ENCODE measurements around the gene RHBDD3.
"Not testable (repeated sequence)": the region's sequence is repeated elsewhere in the genome, so short reads cannot be mapped to it uniquely, and the experiment has no call there.

RHBDD3 gene

GRCh38 chr22:29255064-29255621 is 12.6 kb downstream of the RHBDD3 start:
- no peak for DNase-seq (ENCODE audit: low read depth)
- TF ChIP-seq CTCF (IDR thresholded peaks at IDR 0.05; ENCODE audit: low read length, missing control alignments): no peak
- no peak overlapping the region for H3K4me3 ChIP-seq (replicated peaks; ENCODE audit: low read depth, low read length)

- DNase-seq (ENCODE audit: low read depth): no peak
- H3K4me3 ChIP-seq (replicated peaks; ENCODE audit: low read depth, low read length): no peak overlapping the region
- no peak for TF ChIP-seq CTCF (IDR thresholded peaks at IDR 0.05; ENCODE audit: low read length, missing control alignments)
These were observed 13.5 kb downstream of the RHBDD3 start for GRCh38 chr22:29254286-29254660.

- TF ChIP-seq CTCF (IDR thresholded peaks at IDR 0.05; ENCODE audit: low read length, missing control alignments): no peak
- no peak for DNase-seq (ENCODE audit: low read depth)
- no peak overlapping the region for H3K4me3 ChIP-seq (replicated peaks; ENCODE audit: low read depth, low read length)
These were observed 14.1 kb downstream of the RHBDD3 start for GRCh38 chr22:29253561-29254285.

GRCh38 chr22:29251981-29252911 is 15.5 kb downstream of the RHBDD3 start:
- no peak for DNase-seq (ENCODE audit: low read depth)
- TF ChIP-seq CTCF (IDR thresholded peaks at IDR 0.05; ENCODE audit: low read length, missing control alignments): no peak
- H3K4me3 ChIP-seq (replicated peaks; ENCODE audit: low read depth, low read length): no peak overlapping the region

- DNase-seq (ENCODE audit: low read depth): no peak
- TF ChIP-seq CTCF (IDR thresholded peaks at IDR 0.05; ENCODE audit: low read length, missing control alignments): no peak
- H3K4me3 ChIP-seq (replicated peaks; ENCODE audit: low read depth, low read length): no peak overlapping the region
These were observed 16.5 kb downstream of the RHBDD3 start for GRCh38 chr22:29251265-29251664.

- not testable (repeated sequence) for H3K4me3 ChIP-seq (replicated peaks; ENCODE audit: low read depth, low read length); DNase-seq (ENCODE audit: low read depth)
These were observed 19.9 kb downstream of the RHBDD3 start for GRCh38 chr22:29247891-29248290.
